ENCODE results near the gene AKIP1. TPM values are rescaled to one million over a fixed set of nuclear protein-coding genes. Genes with fewer than 3 reads are reported as not detected.

The AKIP1 gene
- 28.0 and 32.7 TPM in 2 replicates for total RNA-seq

GRCh38 chr11:8911029-8911823 lies at the start of gene AKIP1:
Gene AKIP1, plus strand, starts transcription at chr11:8911189. Its CDS starts 261 bp downstream, at chr11:8911450.

GRCh38 chr11:8932564-8933180 lies 21.7 kb downstream of the AKIP1 start, which contains the start of gene C11orf16:
Gene C11orf16, minus strand, starts transcription at chr11:8932947. Its CDS starts 639 bp downstream, at chr11:8932308.

GRCh38 chr11:8942518-8943066 lies 31.6 kb downstream of the AKIP1 start, which contains the start of gene ASCL3:
Gene ASCL3, minus strand, starts transcription at chr11:8943016. Its CDS starts 4,855 bp downstream, at chr11:8938161.

GRCh38 chr11:8964324-8965320 lies 53.6 kb downstream of the AKIP1 start, which contains the start of gene TMEM9B:
Gene TMEM9B, minus strand, starts transcription at chr11:8964442. Its CDS starts 129 bp downstream, at chr11:8964313.

Other genes starting within 250 kb of the AKIP1 start
- 0.99 and 2.0 TPM in 2 replicates for gene TRIM66, start 228.5 kb upstream of the AKIP1 start, total RNA-seq
- gene RPL27A, start 228.4 kb upstream of the AKIP1 start, total RNA-seq = 1,607 and 1,795 TPM in 2 replicates
- not detected in 2 replicates for gene C11orf16, start 21.8 kb downstream of the AKIP1 start, total RNA-seq
- gene ASCL3, start 31.8 kb downstream of the AKIP1 start, total RNA-seq = not detected in 2 replicates
- 39.9 and 45.0 TPM in 2 replicates for gene TMEM9B, start 53.3 kb downstream of the AKIP1 start, total RNA-seq
- gene NRIP3, start 92.8 kb downstream of the AKIP1 start, total RNA-seq = 1.8 and 2.5 TPM in 2 replicates
- not detected in 2 replicates for gene SCUBE2, start 180.4 kb downstream of the AKIP1 start, total RNA-seq

All from airway epithelial cell (primary cell).